ENCODE results near the gene CAPZB.
"Not testable (repeated sequence)": the region's sequence is repeated elsewhere in the genome, so short reads cannot be mapped to it uniquely, and the experiment has no call there.

Gene CAPZB

DNA sequence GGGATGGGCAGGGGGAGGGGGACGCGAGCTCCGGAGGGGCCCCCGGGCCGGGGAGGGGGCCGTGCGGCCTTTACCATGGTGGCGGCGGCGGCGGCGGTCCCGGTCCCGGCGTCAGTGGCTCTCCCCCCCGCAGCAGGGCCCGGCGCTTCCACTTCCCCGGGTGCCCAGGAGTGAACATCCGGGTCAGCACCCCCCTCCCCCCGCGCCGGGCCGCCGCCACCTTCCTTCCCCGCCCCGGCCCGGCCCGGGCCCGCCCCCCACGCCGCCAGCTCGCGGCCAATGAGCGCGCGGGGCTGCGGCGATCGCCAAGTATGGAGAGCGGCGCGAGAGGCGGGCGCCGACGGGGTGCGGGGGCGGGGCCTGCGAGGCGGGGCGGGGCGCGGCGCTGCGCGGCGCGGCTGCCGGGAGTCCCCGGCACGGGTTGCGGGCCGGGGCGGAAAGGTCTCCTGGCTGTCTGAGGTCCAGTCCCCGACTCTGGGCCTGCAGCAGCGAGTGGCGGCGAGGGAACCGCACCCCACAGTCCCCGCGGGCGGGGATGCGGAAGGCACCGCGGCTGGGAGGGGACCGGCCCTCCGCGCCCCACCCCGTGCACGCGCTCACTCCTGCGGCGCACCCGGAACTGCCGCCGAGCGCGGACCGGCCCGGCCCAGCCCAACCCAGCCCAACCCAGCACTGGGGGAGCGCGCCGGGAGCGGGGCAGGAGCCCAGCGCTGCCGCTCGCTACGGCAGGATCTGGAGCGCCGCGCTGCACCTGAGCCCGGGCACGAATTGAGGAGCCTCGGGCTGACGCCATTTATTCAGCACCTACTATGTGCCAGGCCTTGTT is at the start of gene CAPZB:
Gene CAPZB, minus strand, starts transcription at position 178 of the 826 bp plus-strand sequence. Its CDS starts 101 bp downstream, at position 77.
- no peak for DNase-seq

DNA sequence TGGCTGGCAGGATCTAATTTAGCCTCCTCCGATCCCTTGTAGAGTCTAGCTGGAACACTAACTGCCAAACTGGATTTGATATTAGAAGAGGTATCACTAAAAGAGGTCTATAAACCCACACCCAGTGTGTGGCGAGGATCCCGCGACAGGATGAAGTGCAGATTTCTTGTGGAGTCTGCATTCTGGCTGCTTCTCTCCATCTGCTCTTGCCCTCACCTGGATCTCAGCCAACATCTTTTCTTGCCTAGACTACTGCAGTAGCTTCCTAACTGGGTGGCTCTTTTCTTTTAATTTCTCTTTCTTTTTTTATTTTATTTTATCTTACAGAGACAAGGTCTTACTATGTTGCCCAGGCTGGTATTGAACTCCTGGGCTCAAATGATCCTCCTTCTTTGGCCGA is 48.9 kb upstream of the CAPZB start:
- DNase-seq, result no peak

DNA sequence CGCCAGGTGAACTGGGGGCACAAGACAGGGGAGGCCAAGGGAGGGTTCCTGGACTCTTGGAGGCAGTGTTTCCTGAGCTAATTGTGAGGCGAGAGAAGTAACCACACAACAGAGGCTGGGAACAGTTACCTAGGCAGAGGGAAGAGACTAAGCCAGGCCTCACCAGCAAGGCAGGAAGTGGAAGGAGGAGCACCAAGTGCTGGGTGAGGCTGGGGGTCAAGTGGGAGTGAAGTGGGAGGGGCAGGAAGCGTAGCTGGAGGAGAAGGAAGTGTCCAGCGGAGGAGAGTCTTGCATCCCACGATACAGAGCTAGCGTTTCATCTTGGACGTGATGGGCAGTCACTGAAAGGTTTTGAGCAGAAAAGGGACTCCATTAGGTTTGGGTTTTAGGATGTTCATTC is 48.3 kb upstream of the CAPZB start:
- no peak for DNase-seq

DNA sequence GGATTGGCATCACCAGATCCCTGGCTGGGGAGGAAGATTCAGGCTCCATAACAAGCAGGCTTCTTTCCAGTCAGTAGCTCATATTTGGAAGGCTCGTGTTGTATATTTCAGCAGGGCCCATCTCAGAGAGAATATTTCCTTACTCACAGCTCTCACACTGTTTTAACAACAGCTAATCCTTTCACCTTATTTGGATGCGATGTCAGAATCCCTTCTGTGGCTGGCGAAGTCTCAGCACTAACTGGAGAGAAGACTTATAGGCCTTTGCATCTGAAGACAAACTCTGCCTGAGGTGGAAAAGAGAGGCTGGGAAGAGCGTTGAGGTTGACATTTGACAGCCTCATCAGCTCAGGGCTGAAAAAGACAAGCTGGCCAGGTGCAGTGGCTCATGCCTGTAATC is 47.2 kb upstream of the CAPZB start:
- DNase-seq, result no peak

DNA sequence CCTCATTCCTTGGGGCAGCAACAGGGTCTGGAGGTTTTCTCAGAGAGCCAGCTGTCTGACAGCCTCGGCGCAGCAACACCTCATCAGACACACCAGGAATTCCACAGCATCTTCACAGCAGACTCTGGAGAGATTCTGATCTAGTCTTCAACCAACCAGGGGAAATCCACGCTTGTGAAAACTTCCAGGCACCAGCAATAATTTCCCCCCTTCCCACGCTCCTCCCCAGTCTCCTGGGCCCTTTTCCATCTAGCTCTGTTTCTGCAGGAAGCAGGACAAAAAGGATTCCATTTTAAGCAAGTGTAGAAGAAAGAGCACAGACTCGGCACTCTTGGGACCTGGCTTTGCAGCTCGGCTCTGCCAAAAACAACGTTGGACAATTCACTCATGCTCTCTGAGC is 44.3 kb upstream of the CAPZB start:
- no peak for DNase-seq

DNA sequence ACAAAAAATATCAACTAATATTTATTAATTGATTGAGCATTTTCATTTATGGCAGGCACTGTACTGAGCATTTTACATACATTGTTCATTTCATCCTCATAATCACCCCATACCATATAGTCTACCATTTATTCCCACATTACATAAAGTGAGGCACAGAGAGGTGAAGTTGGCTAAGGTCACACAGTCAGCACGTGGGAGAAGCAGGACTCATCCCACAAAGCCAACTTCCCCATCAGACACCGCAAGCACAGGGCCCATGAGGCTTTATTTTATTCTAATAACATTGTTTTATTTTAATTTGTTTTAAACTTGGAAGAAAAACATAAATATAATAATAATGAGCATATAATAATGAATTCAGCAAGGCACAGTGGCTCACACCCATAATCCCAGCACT is 43.1 kb upstream of the CAPZB start:
- no peak for DNase-seq

DNA sequence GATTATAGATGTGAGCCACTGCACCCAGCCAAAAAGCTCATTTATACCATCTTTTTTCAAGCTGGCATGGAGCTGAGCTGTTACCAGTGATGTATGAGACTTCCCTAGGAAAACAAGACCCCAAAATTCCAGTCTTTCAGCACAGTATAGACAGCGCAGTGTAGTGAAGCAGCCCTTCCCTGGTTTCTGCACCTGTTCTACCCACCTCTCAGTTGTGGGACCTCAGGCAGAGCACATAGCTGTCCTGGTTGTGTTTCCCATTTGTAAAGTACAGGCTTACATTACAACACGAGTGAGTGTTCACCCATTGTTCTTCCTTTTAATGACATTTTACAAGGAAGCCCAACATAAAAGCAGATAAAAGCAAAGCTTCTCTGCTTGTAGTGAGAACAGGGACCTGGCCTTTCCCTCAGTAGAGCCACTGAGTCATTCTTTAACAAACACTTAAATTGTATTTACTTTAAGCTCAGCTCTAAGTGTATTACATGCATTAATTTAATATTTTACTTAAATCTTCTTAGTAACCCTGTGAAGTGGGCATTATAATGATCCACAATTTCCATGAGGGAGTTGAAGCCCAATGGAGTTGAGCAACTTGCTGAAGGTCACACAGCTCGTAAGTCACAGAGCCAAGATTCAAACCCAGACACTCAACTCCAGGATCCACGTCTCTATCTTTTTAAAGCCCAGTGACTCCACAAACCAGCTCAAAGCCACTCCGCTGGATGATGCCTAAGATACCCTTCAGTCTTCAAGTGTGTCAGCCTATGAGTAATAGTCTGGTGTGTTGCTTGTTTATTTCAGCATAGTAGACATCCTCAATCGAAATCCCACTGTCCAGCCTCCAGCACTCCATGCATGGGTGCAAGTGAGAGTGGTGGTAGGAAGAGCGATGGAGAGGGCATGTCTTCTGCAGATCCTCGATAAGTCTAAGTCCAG is 40.5 kb upstream of the CAPZB start:
- no peak for DNase-seq

DNA sequence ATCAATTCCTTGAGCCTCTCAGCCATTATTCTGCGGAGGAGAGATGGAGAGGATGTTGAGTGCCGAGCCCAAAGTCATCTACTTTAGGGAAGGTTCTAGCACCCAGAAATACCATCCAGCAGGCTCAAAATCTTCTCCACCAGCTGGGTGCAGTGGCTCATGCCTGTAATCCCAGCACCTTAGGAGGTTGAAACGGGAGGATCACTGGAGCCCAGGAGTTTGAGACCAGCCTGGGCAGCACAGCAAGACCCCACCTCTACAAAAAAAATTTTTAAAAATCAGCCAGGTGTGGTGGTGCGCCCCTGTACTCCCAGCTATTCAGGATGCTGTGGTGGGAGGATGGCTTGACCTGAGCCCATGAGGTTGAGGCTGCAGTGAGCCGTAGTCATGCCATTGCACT is 39.5 kb upstream of the CAPZB start:
- DNase-seq, result no peak

DNA sequence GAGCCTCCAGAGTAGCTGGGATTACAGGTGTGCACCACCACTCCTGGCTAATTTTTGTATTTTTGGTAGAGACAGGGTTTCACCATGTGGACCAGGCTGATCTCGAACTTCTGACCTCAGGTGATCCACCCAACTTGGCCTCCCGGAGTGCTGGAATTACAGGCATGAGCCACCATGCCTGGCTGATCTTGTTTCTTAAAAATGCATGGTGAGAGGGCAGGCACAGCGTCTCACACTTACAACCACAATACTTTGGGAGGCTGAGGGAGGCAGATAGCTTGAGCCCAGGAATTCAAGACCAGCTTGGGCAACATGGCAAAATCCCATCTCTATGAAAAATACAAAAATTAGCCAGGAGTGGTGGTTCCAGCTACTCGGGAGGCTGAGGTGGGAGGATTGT is 37.2 kb upstream of the CAPZB start:
- DNase-seq, result not testable (repeated sequence)

DNA sequence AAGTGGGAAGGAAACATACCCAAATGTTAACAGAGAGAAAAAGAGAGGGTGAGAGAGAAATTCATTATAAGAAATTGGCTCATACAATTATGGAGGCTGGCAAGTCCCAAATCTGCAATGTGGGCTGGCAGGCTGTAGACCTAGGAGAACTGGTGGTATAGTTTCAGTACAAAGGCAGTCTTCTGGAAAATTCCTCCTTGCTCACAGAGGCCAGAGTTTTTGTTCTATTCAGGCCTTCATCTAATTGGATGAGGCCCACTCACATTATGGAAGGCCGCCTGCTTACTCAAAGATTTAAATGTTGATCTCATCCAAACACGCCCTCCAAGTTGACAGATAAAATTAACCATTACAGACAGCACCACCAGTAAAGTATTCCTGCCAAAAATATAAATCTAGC is 36.1 kb upstream of the CAPZB start:
- DNase-seq, result no peak

DNA sequence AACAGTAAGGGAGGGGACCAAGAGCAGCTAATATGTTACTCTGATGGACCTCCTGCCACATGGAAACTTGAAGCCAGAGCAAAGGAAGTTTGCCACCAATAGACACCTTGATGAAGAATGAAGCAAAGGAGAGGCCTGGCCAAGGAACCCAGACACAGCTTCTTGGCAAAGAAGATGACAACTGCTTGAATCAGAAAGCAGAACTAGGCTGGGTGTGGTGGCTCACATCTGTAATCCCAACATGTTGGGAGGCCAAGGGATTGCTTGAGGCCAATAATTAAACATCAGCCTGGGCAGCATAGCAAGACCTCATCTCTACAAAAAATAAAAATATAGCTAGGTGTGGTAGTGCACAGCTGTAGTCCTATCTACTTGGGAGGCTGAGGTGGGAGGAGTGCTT is 31.7 kb upstream of the CAPZB start:
- no peak for DNase-seq

DNA sequence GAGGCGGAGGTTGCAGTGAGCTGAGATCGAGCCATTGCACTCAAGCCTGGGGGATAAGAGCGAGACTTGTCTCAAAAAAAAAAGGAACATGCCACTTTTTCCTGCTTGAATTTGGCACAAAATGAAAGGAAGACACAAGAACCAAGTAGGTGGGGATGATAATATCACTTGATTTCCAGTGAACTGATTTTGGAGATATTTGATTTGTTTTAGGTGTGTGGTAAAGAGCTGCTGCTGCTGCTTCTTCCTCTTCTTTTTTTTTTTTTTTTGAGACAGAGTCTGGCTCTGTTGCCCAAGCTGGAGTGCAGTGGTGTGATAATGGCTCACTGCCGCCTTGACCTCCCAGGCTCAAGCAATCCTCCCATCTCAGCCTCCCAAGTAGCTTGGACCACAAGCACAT is 29.9 kb upstream of the CAPZB start:
- no peak for DNase-seq

DNA sequence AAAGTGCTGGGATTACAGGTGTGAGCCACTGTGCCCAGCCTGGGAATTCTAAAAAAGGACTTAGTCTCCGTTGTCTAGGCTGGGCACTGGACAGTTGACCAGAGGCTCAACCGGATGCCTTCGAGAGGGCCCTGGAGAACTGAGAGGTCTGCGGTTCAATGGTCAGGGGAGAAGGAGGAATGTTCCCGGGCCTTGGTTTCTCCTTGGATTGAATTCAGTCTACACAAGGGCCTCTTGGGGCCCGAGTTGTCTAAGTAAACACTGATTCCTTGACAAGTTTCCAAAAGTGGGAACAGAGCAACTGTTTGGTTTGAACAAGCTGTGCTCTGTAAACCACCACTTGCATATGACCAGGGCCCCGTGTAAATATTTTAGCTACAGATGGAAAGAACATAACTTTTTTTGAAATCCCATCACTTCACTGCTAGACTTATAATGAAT is 29.1 kb upstream of the CAPZB start:
- DNase-seq, result no peak

DNA sequence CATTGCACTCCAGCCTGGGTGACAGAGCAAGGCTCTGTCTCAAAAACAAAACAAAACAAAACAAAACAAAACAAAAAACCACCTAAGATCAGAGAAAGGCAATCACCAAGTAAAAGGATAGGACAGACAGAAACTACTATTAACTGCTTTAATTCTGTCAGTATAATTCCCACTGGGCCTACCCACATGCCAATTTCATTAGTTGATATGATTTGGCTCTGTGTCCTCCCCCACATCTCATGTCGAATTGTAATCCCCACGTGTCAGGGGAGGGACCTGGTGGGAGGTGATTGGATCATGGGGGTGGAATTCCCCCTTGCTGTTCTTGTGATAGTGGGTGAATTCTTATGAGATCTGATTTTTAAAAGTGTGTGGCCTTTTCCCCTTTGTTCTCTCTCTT is 27.2 kb upstream of the CAPZB start:
- no peak for DNase-seq

DNA sequence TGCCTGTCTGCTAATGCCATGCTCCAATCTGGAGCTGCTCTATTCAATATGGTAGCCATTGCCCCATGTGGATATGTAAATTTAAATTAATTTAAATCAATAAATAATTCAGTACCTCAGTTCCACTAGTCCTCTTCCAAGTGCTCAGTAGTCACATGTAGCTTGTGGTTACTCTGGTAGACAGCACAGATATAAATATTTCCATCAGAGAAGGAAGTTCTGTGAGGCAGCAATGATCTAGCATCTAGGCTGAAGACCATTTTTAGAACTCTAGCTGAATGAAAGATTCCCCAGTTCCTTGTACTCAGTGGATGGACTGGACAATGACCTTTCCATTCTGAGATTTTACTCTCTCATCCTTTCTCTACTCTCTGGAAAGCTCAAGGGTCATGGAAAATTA is 25.8 kb upstream of the CAPZB start:
- no peak for DNase-seq

DNA sequence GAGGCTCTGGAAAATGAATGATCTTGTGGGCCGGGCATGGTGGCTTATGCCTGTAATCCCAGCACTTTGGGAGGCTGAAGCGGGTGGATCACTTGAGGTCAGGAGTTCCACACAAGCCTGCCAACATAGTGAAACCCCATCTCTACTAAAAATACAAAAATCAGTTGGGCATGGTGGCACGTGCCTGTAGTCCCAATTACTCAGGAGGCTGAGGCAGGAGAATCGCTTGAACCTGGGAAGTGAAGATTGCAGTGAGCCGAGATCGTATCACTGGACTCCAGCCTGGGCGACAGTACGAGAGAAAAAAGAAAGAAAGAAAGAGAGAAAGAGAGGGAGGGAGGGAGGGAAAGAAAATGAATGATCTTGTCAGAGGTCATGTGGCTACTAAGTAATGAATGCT is 24.3 kb upstream of the CAPZB start:
- not testable (repeated sequence) for DNase-seq

DNA sequence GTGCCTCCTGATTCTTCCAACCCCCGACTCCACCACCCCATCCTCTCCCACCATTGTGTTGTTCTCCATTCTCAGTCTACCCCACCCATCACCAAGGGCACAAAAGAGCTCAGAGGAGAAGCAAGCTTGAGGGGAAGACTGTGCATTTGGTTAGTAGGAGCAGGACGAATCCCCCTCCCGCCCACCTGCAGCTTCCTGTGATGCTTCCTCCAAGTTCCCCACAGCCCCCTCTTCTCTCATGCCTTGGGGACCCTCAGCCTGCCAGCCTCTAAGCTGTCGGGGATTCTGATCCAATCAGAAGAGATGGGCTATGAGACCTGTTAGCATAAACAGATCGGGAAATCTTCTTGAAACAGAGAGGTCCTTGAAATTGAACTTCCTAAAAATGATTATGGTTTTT is 22.2 kb upstream of the CAPZB start:
- no peak for DNase-seq

DNA sequence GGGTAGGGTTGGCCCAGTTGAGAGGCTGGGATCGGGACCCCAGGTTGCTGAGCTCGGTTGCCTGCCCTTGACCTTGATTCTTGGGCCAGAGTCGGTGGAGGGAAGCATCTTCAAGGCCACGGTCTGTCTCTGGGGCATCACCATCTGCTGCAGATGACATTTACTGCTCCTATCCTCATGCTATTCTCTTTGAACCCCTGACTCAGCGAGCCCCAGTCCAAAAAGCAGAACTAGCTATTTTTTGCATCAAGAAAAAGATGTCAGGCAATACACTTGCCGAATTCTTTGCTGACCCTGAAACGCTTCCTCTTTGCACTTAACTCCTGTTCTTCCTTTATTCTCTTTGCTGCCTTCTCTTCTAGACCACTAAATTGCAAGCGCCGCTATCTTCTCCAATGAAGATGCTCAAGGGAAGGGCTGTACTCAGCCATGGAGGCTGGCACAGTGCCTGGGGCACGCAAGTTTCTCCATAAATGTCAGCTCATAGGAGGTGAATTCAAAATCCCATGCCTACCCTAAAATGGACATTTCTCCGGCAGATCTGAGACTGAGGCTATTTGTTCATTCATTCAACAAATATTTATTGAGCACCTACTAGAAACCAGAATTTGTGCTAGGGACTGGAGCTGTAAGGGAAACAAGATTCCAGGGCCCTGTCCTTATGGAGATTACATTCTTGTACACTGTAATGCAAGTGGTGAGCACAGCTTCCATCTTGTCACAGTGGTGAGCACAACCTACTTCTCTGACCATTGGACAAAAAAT is 20.5 kb upstream of the CAPZB start:
- no peak for DNase-seq

DNA sequence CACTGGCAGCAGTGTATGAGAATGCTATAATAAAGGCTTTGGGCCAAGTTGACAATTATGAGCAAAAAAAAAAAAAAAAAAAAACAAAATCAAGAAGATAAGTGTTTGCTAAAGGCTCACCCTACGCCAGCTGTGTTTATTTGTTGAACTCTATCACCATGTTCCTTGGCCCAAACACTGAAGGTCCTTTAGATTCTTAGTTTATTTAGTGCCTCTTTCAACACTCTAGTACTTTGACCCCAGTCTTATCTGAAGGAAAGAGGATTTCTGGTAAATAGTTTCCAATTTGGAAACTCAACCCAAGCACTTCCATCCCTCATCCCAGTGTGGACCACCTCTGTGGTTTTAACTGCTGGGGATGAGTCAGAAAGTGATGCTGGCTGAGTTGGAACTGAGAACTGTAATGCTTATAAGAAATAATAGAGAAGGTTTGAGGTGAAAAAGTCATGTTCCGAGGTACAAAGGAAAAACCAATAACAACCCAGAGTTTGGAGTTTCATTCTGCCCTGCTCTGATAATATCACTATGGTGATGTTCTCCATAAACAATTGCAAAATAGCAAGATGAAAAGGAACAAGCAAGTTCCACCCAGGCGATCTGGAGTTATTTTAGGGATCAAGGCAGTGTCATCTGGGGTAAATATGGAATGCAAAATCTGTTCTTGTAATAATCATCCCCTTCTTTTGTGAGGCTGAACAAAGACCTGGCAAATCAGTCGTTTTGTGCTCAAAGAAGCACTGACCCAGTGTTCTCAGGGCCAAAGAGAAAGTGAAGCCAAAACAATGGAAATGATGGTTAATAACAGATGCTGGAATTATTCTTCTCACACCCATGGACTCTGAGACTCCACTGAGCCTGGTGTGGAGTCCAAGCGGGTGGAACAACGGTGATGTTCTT is 19.7 kb upstream of the CAPZB start:
- DNase-seq, result no peak

DNA sequence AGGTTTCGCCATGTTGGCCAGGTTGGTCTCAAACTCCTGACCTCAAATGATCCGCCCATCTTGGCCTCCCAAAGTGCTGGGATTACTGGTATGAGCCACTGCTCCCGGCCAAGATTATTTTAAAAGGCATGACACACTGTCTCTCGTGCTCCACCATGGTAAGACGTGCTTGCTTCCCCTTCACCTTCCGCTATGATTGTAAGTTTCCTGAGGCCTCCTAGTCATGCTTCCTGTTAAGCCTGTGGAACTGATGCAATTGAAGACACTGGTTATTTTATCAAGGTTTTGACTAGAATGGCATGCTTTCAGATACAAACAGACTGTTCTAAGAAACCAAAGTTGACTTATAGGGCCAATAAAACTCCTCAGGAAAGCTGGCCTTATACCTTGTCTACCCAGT is 16.9 kb upstream of the CAPZB start:
- DNase-seq, result not testable (repeated sequence)

DNA sequence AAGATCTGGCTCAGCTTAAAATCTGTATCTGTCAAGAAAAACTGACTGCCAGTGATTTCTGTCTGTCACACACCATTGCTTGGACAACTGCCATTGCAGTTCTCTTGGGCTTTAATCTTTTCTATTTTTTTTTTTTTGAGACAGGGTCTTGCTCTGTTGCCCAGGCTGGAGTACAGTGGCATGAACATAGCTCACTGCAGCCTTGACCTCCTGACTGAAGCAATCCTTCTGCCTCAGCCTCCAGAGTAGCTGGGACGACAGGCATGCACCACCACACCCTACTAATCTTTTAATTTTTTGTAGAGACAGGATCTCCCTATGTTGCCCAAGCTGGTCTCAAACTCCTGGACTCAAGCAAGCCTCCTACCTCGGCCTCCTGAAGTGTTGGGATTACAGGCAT is 14.5 kb upstream of the CAPZB start:
- not testable (repeated sequence) for DNase-seq

DNA sequence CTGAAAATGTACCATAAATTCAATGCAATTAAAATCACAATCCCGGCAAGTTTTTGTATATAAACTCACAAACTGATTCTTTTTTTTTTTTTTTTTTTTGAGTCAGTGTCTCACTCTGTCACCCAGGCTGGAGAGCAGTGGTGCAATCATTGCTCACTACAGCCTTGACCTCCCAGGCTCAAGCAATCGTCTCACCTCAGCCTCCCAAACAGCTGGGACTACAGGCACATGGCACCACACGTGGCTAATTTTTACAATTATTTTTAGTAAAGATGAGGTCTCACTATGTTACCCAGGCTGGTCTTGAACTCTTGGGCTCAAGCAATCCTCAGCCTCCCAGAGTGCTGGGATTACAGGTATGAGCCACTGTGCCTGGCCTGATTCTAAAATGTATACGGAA is 12.1 kb upstream of the CAPZB start:
- DNase-seq, result not testable (repeated sequence)

Measured in NCI-H524 treated with DMSO at 0.1 percent for 48 hours (cell line).